K562 (cell line): ENCODE data around the gene WDR72. TPM values are rescaled to one million over a fixed set of nuclear protein-coding genes. Genes with fewer than 3 reads are reported as not detected.

Source experiments
- ATF1 ChIP-seq, 2 experiments: fragments of 450-650 bp in 1 of 2; IDR thresholded peaks; 2 replicates each; pipeline ENCODE4 v1.6.1; 2016; ENCODE audit warnings: missing compliant biosample characterization in 1 of 2, missing genetic modification characterization in 1 of 2
- FOXA1 ChIP-seq: fragments of 450-650 bp; IDR thresholded peaks from 2 replicates; pipeline ENCODE4 v1.6.1; 2016; ENCODE audit warnings: mild to moderate bottlenecking, borderline replicate concordance
- FUS ChIP-seq: fragments of 200-400 bp; formaldehyde crosslinking; optimal IDR thresholded peaks from 2 replicates; pipeline ENCODE3; 2017; ENCODE audit warnings: low read depth, low read length
- RBM17 ChIP-seq: fragments of 200-400 bp; formaldehyde crosslinking; IDR thresholded peaks from 2 replicates; pipeline ENCODE4 v1.6.1; 2017; ENCODE audit warnings: low read depth, mild to moderate bottlenecking, low read length, borderline replicate concordance
- SNRNP70 ChIP-seq: fragments of 200-400 bp; formaldehyde crosslinking; optimal IDR thresholded peaks from 2 replicates; pipeline ENCODE3; 2017; ENCODE audit warnings: low read depth, low read length
- polyA plus RNA-seq, 8 experiments: library from polyadenylated mRNA; depleted of rRNA in 4 of 8; stranded (reverse) in 5 of 8; unstranded in 3 of 8; fragments of >200 nt; fragmentation: Nextera tagmentation in 2 of 8; fragmentation: Illumina TruSeq in 1 of 8; extraction: Ambion mirVana in 2 of 8; extraction: Trizol in 1 of 8; gene quantifications; 2 replicates each; pipeline versions ENCODE4 v1.2.1 to v1.2.3, GENCODE V29; 2011 to 2014; ENCODE audit warnings: inconsistent platforms in 1 of 8, missing spikeins in 1 of 8
- total RNA-seq, 7 experiments: library from RNA; depleted of rRNA in 6 of 7; stranded (reverse); fragments of >200 nt in 6 of 7; fragmentation: Illumina TruSeq in 2 of 7; extraction: Trizol in 2 of 7; gene quantifications; 2 replicates each; pipeline versions ENCODE4 v1.2.1 to v1.2.3, GENCODE V29; 2011 to 2021; ENCODE audit warnings: low replicate concordance in 1 of 7
- TF ChIP-seq, protein P1 (sequence below), 2 experiments: fragments of 450-650 bp in 1 of 2; sonication (generic) in 1 of 2; formaldehyde crosslinking in 1 of 2; IDR thresholded peaks; 2 replicates each; pipeline versions ENCODE4 v1.7.1 to v1.9.0; 2016 to 2022; ENCODE audit warnings: inconsistent platforms in 1 of 2, mild to moderate bottlenecking in 1 of 2, missing genetic modification reagents in 1 of 2
- TF ChIP-seq, protein P2 (sequence below), 2 experiments: IDR thresholded peaks; 2 replicates each; pipeline ENCODE4 v1.6.1; 2011; ENCODE audit warnings: borderline replicate concordance in 1 of 2, control low read depth in 1 of 2, low read depth in 1 of 2, low read length in 1 of 2, mild to moderate bottlenecking in 1 of 2, mixed read lengths in 1 of 2, moderate library complexity in 1 of 2; ENCODE audit not compliant: insufficient read depth in 1 of 2, insufficient read length in 1 of 2, poor library complexity in 1 of 2, severe bottlenecking in 1 of 2; ENCODE audit errors: extremely low read depth in 1 of 2

The WDR72 gene
- total and polyA plus RNA-seq, 9 of the 15 experiments (the other 6 are each of a cell fraction or from before 2014, with no cell fraction given) = 0.01 TPM; not detected in 8

DNA sequence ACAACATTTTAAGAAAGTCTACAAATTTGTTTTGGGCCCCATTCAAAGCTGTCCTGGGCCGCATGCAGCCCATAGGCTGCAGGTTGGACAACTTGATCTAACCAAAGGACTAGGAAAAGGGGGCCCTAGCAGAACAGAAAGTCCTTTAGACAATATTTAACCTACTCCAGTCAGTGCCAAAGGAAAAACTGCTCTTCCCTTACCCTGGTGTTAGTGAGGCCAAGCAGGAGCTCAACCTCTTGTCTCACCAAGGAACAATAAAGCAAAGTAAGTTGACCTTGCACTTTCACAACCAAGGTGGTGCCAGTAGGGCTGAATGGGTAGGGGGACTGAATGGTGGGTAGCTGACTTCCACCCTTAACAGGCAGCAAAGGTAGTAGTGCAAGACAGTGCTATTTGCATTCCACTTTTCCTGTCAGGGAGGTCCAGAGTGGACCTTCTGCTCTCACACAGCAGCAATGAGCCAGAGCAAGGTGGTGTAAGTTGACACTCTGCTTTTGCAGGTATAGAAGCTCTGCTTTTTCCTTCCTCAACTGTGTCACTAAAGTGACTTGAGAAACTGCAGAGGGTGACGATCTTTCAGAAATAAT lies 124.9 kb downstream of the WDR72 start (continued):
- TF ChIP-seq, protein P1, sequence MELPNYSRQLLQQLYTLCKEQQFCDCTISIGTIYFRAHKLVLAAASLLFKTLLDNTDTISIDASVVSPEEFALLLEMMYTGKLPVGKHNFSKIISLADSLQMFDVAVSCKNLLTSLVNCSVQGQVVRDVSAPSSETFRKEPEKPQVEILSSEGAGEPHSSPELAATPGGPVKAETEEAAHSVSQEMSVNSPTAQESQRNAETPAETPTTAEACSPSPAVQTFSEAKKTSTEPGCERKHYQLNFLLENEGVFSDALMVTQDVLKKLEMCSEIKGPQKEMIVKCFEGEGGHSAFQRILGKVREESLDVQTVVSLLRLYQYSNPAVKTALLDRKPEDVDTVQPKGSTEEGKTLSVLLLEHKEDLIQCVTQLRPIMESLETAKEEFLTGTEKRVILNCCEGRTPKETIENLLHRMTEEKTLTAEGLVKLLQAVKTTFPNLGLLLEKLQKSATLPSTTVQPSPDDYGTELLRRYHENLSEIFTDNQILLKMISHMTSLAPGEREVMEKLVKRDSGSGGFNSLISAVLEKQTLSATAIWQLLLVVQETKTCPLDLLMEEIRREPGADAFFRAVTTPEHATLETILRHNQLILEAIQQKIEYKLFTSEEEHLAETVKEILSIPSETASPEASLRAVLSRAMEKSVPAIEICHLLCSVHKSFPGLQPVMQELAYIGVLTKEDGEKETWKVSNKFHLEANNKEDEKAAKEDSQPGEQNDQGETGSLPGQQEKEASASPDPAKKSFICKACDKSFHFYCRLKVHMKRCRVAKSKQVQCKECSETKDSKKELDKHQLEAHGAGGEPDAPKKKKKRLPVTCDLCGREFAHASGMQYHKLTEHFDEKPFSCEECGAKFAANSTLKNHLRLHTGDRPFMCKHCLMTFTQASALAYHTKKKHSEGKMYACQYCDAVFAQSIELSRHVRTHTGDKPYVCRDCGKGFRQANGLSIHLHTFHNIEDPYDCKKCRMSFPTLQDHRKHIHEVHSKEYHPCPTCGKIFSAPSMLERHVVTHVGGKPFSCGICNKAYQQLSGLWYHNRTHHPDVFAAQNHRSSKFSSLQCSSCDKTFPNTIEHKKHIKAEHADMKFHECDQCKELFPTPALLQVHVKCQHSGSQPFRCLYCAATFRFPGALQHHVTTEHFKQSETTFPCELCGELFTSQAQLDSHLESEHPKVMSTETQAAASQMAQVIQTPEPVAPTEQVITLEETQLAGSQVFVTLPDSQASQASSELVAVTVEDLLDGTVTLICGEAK (IDR thresholded peaks at IDR 0.05) = no peak
- TF ChIP-seq, protein P1 (CRISPR knock-in tag; IDR thresholded peaks at IDR 0.05) = no peak
- TF ChIP-seq SNRNP70 = no peak
- TF ChIP-seq, protein P2, sequence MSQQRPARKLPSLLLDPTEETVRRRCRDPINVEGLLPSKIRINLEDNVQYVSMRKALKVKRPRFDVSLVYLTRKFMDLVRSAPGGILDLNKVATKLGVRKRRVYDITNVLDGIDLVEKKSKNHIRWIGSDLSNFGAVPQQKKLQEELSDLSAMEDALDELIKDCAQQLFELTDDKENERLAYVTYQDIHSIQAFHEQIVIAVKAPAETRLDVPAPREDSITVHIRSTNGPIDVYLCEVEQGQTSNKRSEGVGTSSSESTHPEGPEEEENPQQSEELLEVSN (IDR thresholded peaks at IDR 0.05; ENCODE audit: borderline replicate concordance in 1 of 2, extremely low read depth in 1 of 2, insufficient read depth in 1 of 2, insufficient read length in 1 of 2, low read depth in 1 of 2, low read length in 1 of 2, poor library complexity in 1 of 2, severe bottlenecking in 1 of 2) = no peak
- TF ChIP-seq RBM17 = no peak
- no peak for TF ChIP-seq ATF1 (CRISPR knock-in tag; IDR thresholded peaks at IDR 0.05)
- TF ChIP-seq ATF1 (tag; IDR thresholded peaks at IDR 0.05) = no peak
- TF ChIP-seq FUS = no peak
- no peak for TF ChIP-seq FOXA1
